HG03378 (cell line): ENCODE data around the gene APLNR.

Experiments
- ATAC-seq: cut with Tn5 transposase; IDR thresholded peaks from one replicate; pipeline ENCODE4 v1.9.1; 2021; ENCODE audit warnings: mild to moderate bottlenecking, moderate library complexity; ENCODE audit not compliant: unreplicated experiment

The APLNR gene

GRCh38 chr11:57219021-57219627, 17.9 kb downstream of the APLNR start:
- no peak for ATAC-seq

GRCh38 chr11:57217053-57217452, 20.0 kb downstream of the APLNR start:
- no peak for ATAC-seq

GRCh38 chr11:57216463-57216862, 20.6 kb downstream of the APLNR start:
- no peak for ATAC-seq

- ATAC-seq = no peak
Measured at GRCh38 chr11:57214494-57214893, 22.6 kb downstream of the APLNR start.

- no peak for ATAC-seq
Measured at GRCh38 chr11:57214098-57214417, 23.0 kb downstream of the APLNR start.

GRCh38 chr11:57213342-57214097, 23.5 kb downstream of the APLNR start:
- no peak for ATAC-seq

- ATAC-seq = no peak
Measured at GRCh38 chr11:57210781-57211180, 26.3 kb downstream of the APLNR start.

GRCh38 chr11:57207168-57207567, 29.9 kb downstream of the APLNR start:
- ATAC-seq = no peak

GRCh38 chr11:57205041-57205641, 31.9 kb downstream of the APLNR start:
- ATAC-seq = no peak

- ATAC-seq = no peak
Measured at GRCh38 chr11:57203882-57204480, 33.1 kb downstream of the APLNR start.

- no peak for ATAC-seq
Measured at GRCh38 chr11:57203359-57203758, 33.7 kb downstream of the APLNR start.

GRCh38 chr11:57202281-57202680, 34.8 kb downstream of the APLNR start:
- no peak for ATAC-seq

GRCh38 chr11:57200917-57201316, 36.1 kb downstream of the APLNR start:
- no peak for ATAC-seq

- no peak for ATAC-seq
Measured at GRCh38 chr11:57199330-57199729, 37.7 kb downstream of the APLNR start.

GRCh38 chr11:57197762-57198161, 39.3 kb downstream of the APLNR start:
- no peak for ATAC-seq

GRCh38 chr11:57196596-57196995, 40.5 kb downstream of the APLNR start:
- ATAC-seq = no peak

GRCh38 chr11:57192316-57192715, 44.7 kb downstream of the APLNR start:
- no peak for ATAC-seq

- ATAC-seq = no peak
Measured at GRCh38 chr11:57191311-57192219, 45.5 kb downstream of the APLNR start.

GRCh38 chr11:57190548-57190947, 46.5 kb downstream of the APLNR start:
- ATAC-seq = no peak
